H9 (cell line): Measurements from ENCODE around the gene REG4. TPM values are rescaled to one million over a fixed set of nuclear protein-coding genes. Genes with fewer than 3 reads are reported as not detected.
"Not testable (repeated sequence)": the region's sequence is repeated elsewhere in the genome, so short reads cannot be mapped to it uniquely, and the experiment has no call there.

Experiments
- DNase-seq: peaks from one replicate; pipeline ENCODE4 v3.0.0-alpha.2; 2017
- H2AFZ ChIP-seq: one replicate; pipeline ENCODE4 v1.6.1; 2013; ENCODE audit warnings: mild to moderate bottlenecking, low read length, control low read depth, moderate library complexity
- H2AK5ac ChIP-seq: 2 replicates; pipeline ENCODE4 v1.6.1; 2013; ENCODE audit warnings: low read length, control low read depth, mixed read lengths; ENCODE audit not compliant: insufficient read length
- H2BK120ac ChIP-seq: one replicate; pipeline ENCODE4 v1.6.1; 2013; ENCODE audit warnings: low read depth, mild to moderate bottlenecking, low read length, control low read depth, inconsistent platforms; ENCODE audit not compliant: poor library complexity, severe bottlenecking
- H2BK12ac ChIP-seq: 2 replicates; pipeline ENCODE4 v1.6.1; 2013; ENCODE audit warnings: low read length, control low read depth, mixed read lengths, low read depth; ENCODE audit not compliant: insufficient read length
- H2BK15ac ChIP-seq: 2 replicates; pipeline ENCODE4 v1.6.1; 2013; ENCODE audit warnings: low read depth, low read length, control low read depth
- H2BK20ac ChIP-seq: one replicate; pipeline ENCODE4 v1.6.1; 2013; ENCODE audit warnings: low read depth, mild to moderate bottlenecking, low read length, control low read depth, inconsistent platforms; ENCODE audit not compliant: poor library complexity, severe bottlenecking
- H2BK5ac ChIP-seq: 2 replicates; pipeline ENCODE4 v1.6.1; 2013; ENCODE audit warnings: low read length, control low read depth, mixed read lengths; ENCODE audit not compliant: insufficient read length
- H3K14ac ChIP-seq: 2 replicates; pipeline ENCODE4 v1.6.1; 2013; ENCODE audit warnings: low read length, control low read depth; ENCODE audit not compliant: insufficient read depth
- H3K18ac ChIP-seq: 2 replicates; pipeline ENCODE4 v1.6.1; 2013; ENCODE audit warnings: low read depth, mild to moderate bottlenecking, mixed read lengths, low read length, control low read depth; ENCODE audit not compliant: insufficient read length
- H3K23ac ChIP-seq: 2 replicates; pipeline ENCODE4 v1.6.1; 2013; ENCODE audit warnings: low read length, control low read depth, mixed read lengths, low read depth; ENCODE audit not compliant: insufficient read length
- H3K23me2 ChIP-seq: 2 replicates; pipeline ENCODE4 v1.6.1; 2013; ENCODE audit warnings: low read depth, mild to moderate bottlenecking, mixed read lengths, low read length, control low read depth; ENCODE audit not compliant: insufficient read length, poor library complexity, severe bottlenecking
- H3K27ac ChIP-seq: 2 replicates; pipeline ENCODE4 v1.5.1; 2013; ENCODE audit warnings: low read length, control low read depth, mixed read lengths, low read depth; ENCODE audit not compliant: insufficient read length
- H3K27me3 ChIP-seq: 2 replicates; pipeline ENCODE4 v1.6.1; 2013; ENCODE audit warnings: low read length, control low read depth, inconsistent platforms; ENCODE audit not compliant: insufficient read depth
- H3K4ac ChIP-seq: 2 replicates; pipeline ENCODE4 v1.6.1; 2013; ENCODE audit warnings: low read depth, mild to moderate bottlenecking, control low read depth, inconsistent platforms, low read length, moderate library complexity
- H3K4me1 ChIP-seq: 2 replicates; pipeline ENCODE4 v1.6.1; 2013; ENCODE audit warnings: low read length, control low read depth, inconsistent platforms; ENCODE audit not compliant: insufficient read depth
- H3K4me2 ChIP-seq: 2 replicates; pipeline ENCODE4 v1.6.1; 2013; ENCODE audit warnings: low read length, control low read depth, mixed read lengths; ENCODE audit not compliant: insufficient read length, insufficient read depth
- H3K56ac ChIP-seq: 2 replicates; pipeline ENCODE4 v1.6.1; 2013; ENCODE audit warnings: low read depth, mild to moderate bottlenecking, mixed read lengths, low read length, control low read depth; ENCODE audit not compliant: insufficient read length
- H3K79me1 ChIP-seq: 2 replicates; pipeline ENCODE4 v1.6.1; 2013; ENCODE audit warnings: low read depth, mild to moderate bottlenecking, moderate library complexity, low read length, control low read depth, inconsistent platforms; ENCODE audit not compliant: insufficient read depth, poor library complexity, severe bottlenecking
- H3K79me2 ChIP-seq: 2 replicates; pipeline ENCODE4 v1.6.1; 2013; ENCODE audit warnings: low read length, control low read depth, inconsistent platforms; ENCODE audit not compliant: insufficient read depth
- H3K9ac ChIP-seq: 2 replicates; pipeline ENCODE4 v1.6.1; 2013; ENCODE audit warnings: low read length, control low read depth, mixed read lengths; ENCODE audit not compliant: insufficient read length; ENCODE audit errors: extremely low read depth
- H3K9me3 ChIP-seq: one replicate; pipeline ENCODE4 v1.6.1; 2013; ENCODE audit warnings: low read depth, low read length, inconsistent platforms; ENCODE audit not compliant: control insufficient read depth
- H3T11ph ChIP-seq: one replicate; pipeline ENCODE4 v1.6.1; 2013; ENCODE audit warnings: mild to moderate bottlenecking, low read length, control low read depth, inconsistent platforms
- H4K20me1 ChIP-seq: one replicate; pipeline ENCODE4 v1.6.1; 2013; ENCODE audit not compliant: control insufficient read depth, insufficient read length, insufficient read depth
- H4K5ac ChIP-seq: 2 replicates; pipeline ENCODE4 v1.6.1; 2013; ENCODE audit warnings: low read depth, mild to moderate bottlenecking, mixed read lengths, low read length, control low read depth; ENCODE audit not compliant: insufficient read length
- H4K8ac ChIP-seq: replicated peaks from 2 replicates; pipeline ENCODE4 v1.6.1; 2013; ENCODE audit warnings: low read length, control low read depth, mixed read lengths, low read depth; ENCODE audit not compliant: insufficient read length
- H4K91ac ChIP-seq: 2 replicates; pipeline ENCODE4 v1.6.1; 2013; ENCODE audit warnings: low read depth, mild to moderate bottlenecking, moderate library complexity, mixed read lengths, low read length, control low read depth; ENCODE audit not compliant: insufficient read length
- H3K27ac Mint-ChIP-seq, 3 experiments: 2 replicates in 2 of 3; 3 replicates in 1 of 3; pipeline ENCODE4 v1.8.0; 2020 to 2021; ENCODE audit warnings: mixed read lengths in 3 of 3, mild to moderate bottlenecking in 1 of 3, moderate library complexity in 1 of 3
- H3K27me3 Mint-ChIP-seq: 2 replicates; pipeline ENCODE4 v1.8.0; 2021; ENCODE audit warnings: low read depth, mild to moderate bottlenecking, moderate library complexity, mixed read lengths
- H3K36me3 Mint-ChIP-seq, 3 experiments: 2 replicates in 2 of 3; 3 replicates in 1 of 3; pipeline ENCODE4 v1.8.0; 2020 to 2021; ENCODE audit warnings: low read depth in 3 of 3, mixed read lengths in 3 of 3; ENCODE audit not compliant: insufficient read depth in 1 of 3
- H3K4me1 Mint-ChIP-seq, 2 experiments: 2 replicates each; pipeline ENCODE4 v1.8.0; 2020; ENCODE audit warnings: mixed read lengths in 2 of 2
- H3K4me3 Mint-ChIP-seq, 2 experiments: 2 replicates in 1 of 2; 3 replicates in 1 of 2; pipeline ENCODE4 v1.8.0; 2020 to 2021; ENCODE audit warnings: mild to moderate bottlenecking in 2 of 2, mixed read lengths in 2 of 2, moderate library complexity in 1 of 2
- H3K9me3 Mint-ChIP-seq, 2 experiments: 2 replicates in 1 of 2; 3 replicates in 1 of 2; pipeline ENCODE4 v1.8.0; 2020; ENCODE audit warnings: mild to moderate bottlenecking in 2 of 2, mixed read lengths in 2 of 2, moderate library complexity in 1 of 2
- WGBS: extraction: QIAGEN DNeasy Blood & Tissue Kit; methylation state at CpG from one replicate; pipeline ENCODE4 v1.1.7; 2013; ENCODE audit warnings: missing lambda C conversion rate, low lambda C conversion rate, mixed read lengths; ENCODE audit not compliant: insufficient read length; ENCODE audit errors: extremely low coverage; 5-methylcytosine and 5-hydroxymethylcytosine counted together
- total RNA-seq: library from RNA; stranded (reverse); gene quantifications from 2 replicates; pipeline ENCODE4 v1.2.1, GENCODE V29; 2021
- TF ChIP-seq, protein P1 (sequence below): fragments of 200-600 bp; sonication (generic); conservative IDR thresholded peaks from 3 replicates; pipeline ENCODE4 v1.8.0; 2021; ENCODE audit warnings: antibody characterized with exemption, mild to moderate bottlenecking

Gene REG4
- total RNA-seq, 1 experiment from 2014 or later = not detected

DNA sequence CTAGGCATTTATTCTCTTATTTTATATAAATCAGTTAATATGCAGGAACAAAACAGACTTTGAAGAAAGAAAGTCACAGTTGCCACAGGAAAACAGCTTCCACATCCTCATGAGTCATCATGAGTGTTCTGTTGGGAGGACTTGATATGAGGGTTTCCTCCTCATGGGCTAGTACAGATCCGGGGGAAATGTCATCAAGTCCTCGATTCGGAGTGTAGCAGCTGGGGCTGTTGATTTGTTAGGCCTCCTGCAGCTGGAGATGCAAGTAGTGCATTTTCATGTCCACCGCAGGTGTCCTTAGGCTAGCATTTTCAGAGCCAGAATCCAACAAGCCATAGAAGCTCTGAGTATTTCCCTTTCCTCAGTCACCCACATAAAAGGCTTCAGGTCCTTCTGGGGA lies 48.4 kb upstream of the REG4 start:
- no peak overlapping the region for H3K27ac Mint-ChIP-seq
- H2AK5ac ChIP-seq = no peak overlapping the region
- no peaks in the 10 kb centered on the region for H3K4me1 ChIP-seq
- peaks cover 4% of the 10 kb centered on the region for H3K27me3 Mint-ChIP-seq
- no peak overlapping the region for H2BK12ac ChIP-seq
- no peak overlapping the region for H3K9ac ChIP-seq
- no peak for DNase-seq
- no peak overlapping the region for H3K4me2 ChIP-seq
- H3T11ph ChIP-seq = no peak overlapping the region
- no peaks in the 10 kb centered on the region for H3K9me3 ChIP-seq
- H3K4me3 Mint-ChIP-seq = no peak overlapping the region
- TF ChIP-seq, protein P1, sequence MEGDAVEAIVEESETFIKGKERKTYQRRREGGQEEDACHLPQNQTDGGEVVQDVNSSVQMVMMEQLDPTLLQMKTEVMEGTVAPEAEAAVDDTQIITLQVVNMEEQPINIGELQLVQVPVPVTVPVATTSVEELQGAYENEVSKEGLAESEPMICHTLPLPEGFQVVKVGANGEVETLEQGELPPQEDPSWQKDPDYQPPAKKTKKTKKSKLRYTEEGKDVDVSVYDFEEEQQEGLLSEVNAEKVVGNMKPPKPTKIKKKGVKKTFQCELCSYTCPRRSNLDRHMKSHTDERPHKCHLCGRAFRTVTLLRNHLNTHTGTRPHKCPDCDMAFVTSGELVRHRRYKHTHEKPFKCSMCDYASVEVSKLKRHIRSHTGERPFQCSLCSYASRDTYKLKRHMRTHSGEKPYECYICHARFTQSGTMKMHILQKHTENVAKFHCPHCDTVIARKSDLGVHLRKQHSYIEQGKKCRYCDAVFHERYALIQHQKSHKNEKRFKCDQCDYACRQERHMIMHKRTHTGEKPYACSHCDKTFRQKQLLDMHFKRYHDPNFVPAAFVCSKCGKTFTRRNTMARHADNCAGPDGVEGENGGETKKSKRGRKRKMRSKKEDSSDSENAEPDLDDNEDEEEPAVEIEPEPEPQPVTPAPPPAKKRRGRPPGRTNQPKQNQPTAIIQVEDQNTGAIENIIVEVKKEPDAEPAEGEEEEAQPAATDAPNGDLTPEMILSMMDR = no peak
- no peak overlapping the region for H4K8ac ChIP-seq
- H3K4ac ChIP-seq = no peak overlapping the region
- no peak overlapping the region for H2BK120ac ChIP-seq
- no peaks in the 10 kb centered on the region for H3K79me2 ChIP-seq
- H3K23ac ChIP-seq = no peak overlapping the region
- no peaks in the 10 kb centered on the region for H3K36me3 Mint-ChIP-seq
- no peaks in the 10 kb centered on the region for H3K23me2 ChIP-seq
- H3K9me3 Mint-ChIP-seq = no peaks in the 10 kb centered on the region
- no peak overlapping the region for H4K5ac ChIP-seq
- H3K79me1 ChIP-seq = no peaks in the 10 kb centered on the region
- no peak overlapping the region for H2BK5ac ChIP-seq
- H3K4me1 Mint-ChIP-seq = no peaks in the 10 kb centered on the region
- H2BK20ac ChIP-seq = no peak overlapping the region
- H3K27me3 ChIP-seq = no peaks in the 10 kb centered on the region
- no peaks in the 10 kb centered on the region for H4K20me1 ChIP-seq
- WGBS = no CpG with 5 or more reads among the region's 4 CpGs
- no peak overlapping the region for H3K14ac ChIP-seq
- no peak overlapping the region for H3K56ac ChIP-seq
- no peak overlapping the region for H4K91ac ChIP-seq
- no peak overlapping the region for H2AFZ ChIP-seq
- H2BK15ac ChIP-seq = no peak overlapping the region
- H3K18ac ChIP-seq = no peak overlapping the region
- no peak overlapping the region for H3K27ac ChIP-seq

DNA sequence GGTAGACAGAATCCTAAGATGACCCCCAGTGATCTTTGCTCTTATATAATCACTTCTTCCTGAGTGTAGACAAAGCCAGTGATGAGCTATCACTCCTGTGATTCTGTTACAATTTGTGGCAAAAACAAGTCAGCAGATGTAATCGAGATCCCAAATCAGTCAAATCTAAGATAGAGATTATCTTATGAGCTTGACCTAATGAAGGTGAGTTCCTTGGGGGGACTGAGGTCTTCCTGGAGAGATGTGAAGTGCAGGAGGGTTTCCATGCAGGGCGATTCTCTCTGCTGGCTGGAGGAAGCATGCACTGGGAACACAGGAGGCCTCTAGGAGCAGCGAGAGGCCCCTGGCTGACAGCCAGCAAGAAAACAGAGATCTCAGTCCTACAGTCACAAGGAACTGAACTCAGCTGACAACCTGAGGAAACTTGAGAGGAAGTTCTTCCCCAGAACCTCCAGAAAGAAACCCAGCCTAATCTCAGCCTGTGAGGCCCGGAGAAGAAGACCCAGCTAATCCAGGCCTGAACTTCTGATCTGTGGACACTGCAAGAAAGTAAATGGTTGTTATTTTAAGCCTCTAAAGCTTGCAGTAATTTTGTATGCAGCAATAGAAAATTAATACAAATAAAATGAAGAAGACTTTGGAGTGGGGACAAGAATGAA lies 47.4 kb upstream of the REG4 start:
- not testable (repeated sequence) for H3K4me1 ChIP-seq, H3K4me1 Mint-ChIP-seq, H3K27ac Mint-ChIP-seq, H3T11ph ChIP-seq, H3K14ac ChIP-seq, H4K20me1 ChIP-seq, H3K56ac ChIP-seq, H3K27ac ChIP-seq, H4K91ac ChIP-seq, H2BK12ac ChIP-seq, H3K27me3 Mint-ChIP-seq, H3K18ac ChIP-seq, H3K23ac ChIP-seq, H2BK20ac ChIP-seq, H3K9me3 ChIP-seq, H3K23me2 ChIP-seq, H3K9ac ChIP-seq, H2AK5ac ChIP-seq, DNase-seq, H4K5ac ChIP-seq, H3K9me3 Mint-ChIP-seq, H2BK15ac ChIP-seq, H3K79me2 ChIP-seq, H2BK120ac ChIP-seq, H3K79me1 ChIP-seq, H3K27me3 ChIP-seq, H2BK5ac ChIP-seq, H3K4ac ChIP-seq, H2AFZ ChIP-seq, H3K36me3 Mint-ChIP-seq, H3K4me2 ChIP-seq, H3K4me3 Mint-ChIP-seq, H4K8ac ChIP-seq
- WGBS = no CpG with 5 or more reads among the region's 4 CpGs
